ENCODE data around the gene ESPNL.
"Not testable (repeated sequence)": the region's sequence is repeated elsewhere in the genome, so short reads cannot be mapped to it uniquely, and the experiment has no call there.

ESPNL gene

DNA sequence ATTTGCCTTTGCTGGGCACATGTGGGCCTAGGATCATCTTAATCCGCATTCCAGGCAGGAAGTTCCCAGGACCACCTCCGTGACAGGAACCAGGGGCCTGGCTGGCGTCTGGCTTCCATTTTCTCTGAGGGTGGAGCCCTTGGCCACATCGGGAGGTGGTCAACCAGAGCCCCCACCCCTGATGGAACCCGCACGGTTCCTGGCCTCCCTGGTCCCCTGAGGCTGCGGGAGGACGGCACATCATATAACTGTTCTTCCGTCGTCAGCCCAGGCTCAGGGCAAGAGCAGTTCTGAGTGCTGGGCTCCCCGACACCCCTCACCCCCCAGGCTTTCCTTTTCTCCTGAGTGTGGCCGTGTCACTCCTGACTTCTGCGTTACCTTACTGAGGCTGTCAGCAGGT, 13.5 kb downstream of the ESPNL start:
- no peak for TF ChIP-seq EZH2 (IDR thresholded peaks at IDR 0.05; ENCODE audit: borderline replicate concordance, low read depth, low read length, severe bottlenecking)
- TF ChIP-seq, protein P1, sequence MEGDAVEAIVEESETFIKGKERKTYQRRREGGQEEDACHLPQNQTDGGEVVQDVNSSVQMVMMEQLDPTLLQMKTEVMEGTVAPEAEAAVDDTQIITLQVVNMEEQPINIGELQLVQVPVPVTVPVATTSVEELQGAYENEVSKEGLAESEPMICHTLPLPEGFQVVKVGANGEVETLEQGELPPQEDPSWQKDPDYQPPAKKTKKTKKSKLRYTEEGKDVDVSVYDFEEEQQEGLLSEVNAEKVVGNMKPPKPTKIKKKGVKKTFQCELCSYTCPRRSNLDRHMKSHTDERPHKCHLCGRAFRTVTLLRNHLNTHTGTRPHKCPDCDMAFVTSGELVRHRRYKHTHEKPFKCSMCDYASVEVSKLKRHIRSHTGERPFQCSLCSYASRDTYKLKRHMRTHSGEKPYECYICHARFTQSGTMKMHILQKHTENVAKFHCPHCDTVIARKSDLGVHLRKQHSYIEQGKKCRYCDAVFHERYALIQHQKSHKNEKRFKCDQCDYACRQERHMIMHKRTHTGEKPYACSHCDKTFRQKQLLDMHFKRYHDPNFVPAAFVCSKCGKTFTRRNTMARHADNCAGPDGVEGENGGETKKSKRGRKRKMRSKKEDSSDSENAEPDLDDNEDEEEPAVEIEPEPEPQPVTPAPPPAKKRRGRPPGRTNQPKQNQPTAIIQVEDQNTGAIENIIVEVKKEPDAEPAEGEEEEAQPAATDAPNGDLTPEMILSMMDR (IDR thresholded peaks at IDR 0.05; ENCODE audit: borderline replicate concordance, extremely low read depth, low read length, poor library complexity, severe bottlenecking): no peak
- Histone ChIP-seq H3K27me3 (ENCODE audit: insufficient read depth, low read length, poor library complexity) (peaks cover 10% of the 10 kb centered on the region), H3K79me2 (ENCODE audit: insufficient read depth, low read length) (no peaks in the 10 kb centered on the region), H3K4me2 (ENCODE audit: insufficient read depth, low read length) (no peak overlapping the region), H3K4me3 (ENCODE audit: low read depth in 1 of 2, low read length in 2 of 2) (no peak overlapping the region), H3K4me1 (ENCODE audit: insufficient read depth, low read length) (peaks cover 13% of the 10 kb centered on the region), H3K9ac (ENCODE audit: low read depth, low read length) (no peak overlapping the region), H2AFZ (ENCODE audit: low read depth, low read length) (no peak overlapping the region), H3K27ac (ENCODE audit: low read length) (no peak overlapping the region), H3K36me3 (ENCODE audit: insufficient read depth, low read length) (no peaks in the 10 kb centered on the region), H4K20me1 (ENCODE audit: insufficient read depth, low read length) (no peaks in the 10 kb centered on the region), H3K9me3 (ENCODE audit: insufficient read depth, low read length, severe bottlenecking) (peaks cover 3% of the 10 kb centered on the region)
- ATAC-seq (ENCODE audit: insufficient read depth, low read depth) (no peak), DNase-seq (no peak)

DNA sequence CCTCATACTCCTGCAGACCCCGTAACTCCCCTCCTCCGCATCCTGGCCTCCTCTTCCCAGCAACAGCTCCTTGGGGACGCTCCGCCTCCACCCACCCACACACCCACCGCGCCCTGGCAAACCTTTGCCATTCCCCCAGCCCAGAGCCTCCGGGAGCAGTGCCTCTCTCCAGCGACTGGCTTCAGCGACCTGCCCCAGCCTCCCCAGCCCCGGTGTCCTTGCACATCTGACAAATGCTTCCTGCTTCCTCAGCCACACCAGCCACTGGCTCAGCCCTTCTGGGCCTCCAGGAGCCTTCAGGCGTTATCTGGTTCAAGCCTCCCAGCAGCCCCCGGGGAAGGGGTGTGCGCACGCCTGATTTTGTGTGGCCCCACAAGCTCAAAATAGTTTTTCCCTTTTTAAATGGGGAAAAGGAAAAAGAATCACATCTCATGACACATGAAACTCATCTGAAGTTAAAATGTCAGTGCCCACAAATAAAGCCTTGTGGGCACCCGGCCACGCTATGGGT, 14.2 kb downstream of the ESPNL start:
- peaks cover 5% of the 10 kb centered on the region for H3K4me1 ChIP-seq (ENCODE audit: insufficient read depth, low read length)
- H3K27ac ChIP-seq (ENCODE audit: low read length): no peak overlapping the region
- H3K4me3 ChIP-seq (ENCODE audit: low read depth in 1 of 2, low read length in 2 of 2): no peak overlapping the region
- H3K9ac ChIP-seq (ENCODE audit: low read depth, low read length): no peak overlapping the region
- no peaks in the 10 kb centered on the region for H3K79me2 ChIP-seq (ENCODE audit: insufficient read depth, low read length)
- H2AFZ ChIP-seq (ENCODE audit: low read depth, low read length): no peak overlapping the region
- H3K4me2 ChIP-seq (ENCODE audit: insufficient read depth, low read length): no peak overlapping the region
- no peak for ATAC-seq (ENCODE audit: insufficient read depth, low read depth)
- H3K36me3 ChIP-seq (ENCODE audit: insufficient read depth, low read length): no peaks in the 10 kb centered on the region
- H4K20me1 ChIP-seq (ENCODE audit: insufficient read depth, low read length): no peaks in the 10 kb centered on the region
- H3K27me3 ChIP-seq (ENCODE audit: insufficient read depth, low read length, poor library complexity): peaks cover 16% of the 10 kb centered on the region
- no peak for DNase-seq
- TF ChIP-seq EZH2 (IDR thresholded peaks at IDR 0.05; ENCODE audit: borderline replicate concordance, low read depth, low read length, severe bottlenecking): no peak
- TF ChIP-seq, protein P1 (IDR thresholded peaks at IDR 0.05; ENCODE audit: borderline replicate concordance, extremely low read depth, low read length, poor library complexity, severe bottlenecking): no peak
- peaks cover 3% of the 10 kb centered on the region for H3K9me3 ChIP-seq (ENCODE audit: insufficient read depth, low read length, severe bottlenecking)

DNA sequence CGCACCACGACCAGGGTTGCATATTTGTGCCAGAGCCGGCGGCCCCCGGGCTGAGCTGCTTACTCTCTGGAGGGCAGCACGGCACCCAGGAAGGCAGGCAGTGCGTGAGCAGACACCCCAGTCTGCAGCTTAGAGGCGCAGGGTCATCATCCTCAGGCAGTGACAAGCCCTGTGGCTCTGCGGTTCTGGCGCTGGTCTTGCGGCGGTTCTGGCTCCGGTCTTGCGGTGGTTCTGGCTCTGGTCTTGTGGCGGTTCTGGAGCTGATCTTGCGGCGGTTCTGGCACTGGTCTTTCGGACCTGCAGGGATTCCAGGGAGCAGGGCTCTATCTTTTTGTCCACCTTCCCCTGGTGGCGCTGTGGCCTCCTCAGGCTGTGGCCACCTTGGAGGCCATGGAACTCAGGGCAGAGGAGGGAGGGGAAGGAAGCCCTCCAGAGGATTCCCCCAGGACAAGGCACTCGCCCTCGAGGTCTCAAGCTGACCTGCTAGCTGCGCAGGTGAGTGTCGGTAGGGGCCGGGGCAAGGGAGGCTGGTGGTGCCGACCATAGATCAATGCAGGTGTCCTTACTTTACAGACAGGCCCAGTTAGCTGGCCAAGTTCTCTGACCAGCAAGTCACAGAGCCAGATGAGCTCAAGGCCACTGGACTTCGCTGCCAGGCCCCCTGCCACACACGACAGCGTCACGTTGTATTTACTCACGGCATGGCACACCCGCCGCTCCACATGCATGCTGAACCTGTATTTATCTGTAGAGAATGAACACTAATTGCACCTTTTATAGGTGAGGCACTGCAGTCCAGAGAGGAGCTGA, 14.9 kb downstream of the ESPNL start:
- H3K4me2 ChIP-seq (ENCODE audit: insufficient read depth, low read length): no peak overlapping the region
- H3K79me2 ChIP-seq (ENCODE audit: insufficient read depth, low read length): no peaks in the 10 kb centered on the region
- TF ChIP-seq, protein P1 (IDR thresholded peaks at IDR 0.05; ENCODE audit: borderline replicate concordance, extremely low read depth, low read length, poor library complexity, severe bottlenecking): no peak
- no peak for TF ChIP-seq EZH2 (IDR thresholded peaks at IDR 0.05; ENCODE audit: borderline replicate concordance, low read depth, low read length, severe bottlenecking)
- H3K36me3 ChIP-seq (ENCODE audit: insufficient read depth, low read length): no peaks in the 10 kb centered on the region
- DNase-seq (no peak), ATAC-seq (ENCODE audit: insufficient read depth, low read depth) (no peak)
- H3K9me3 ChIP-seq (ENCODE audit: insufficient read depth, low read length, severe bottlenecking): peaks cover 3% of the 10 kb centered on the region
- peaks cover 19% of the 10 kb centered on the region for H3K27me3 ChIP-seq (ENCODE audit: insufficient read depth, low read length, poor library complexity)
- H3K4me1 ChIP-seq (ENCODE audit: insufficient read depth, low read length): no peaks in the 10 kb centered on the region
- no peak overlapping the region for H3K4me3 ChIP-seq (ENCODE audit: low read depth in 1 of 2, low read length in 2 of 2)
- H3K27ac ChIP-seq (ENCODE audit: low read length): no peak overlapping the region
- H4K20me1 ChIP-seq (ENCODE audit: insufficient read depth, low read length): no peaks in the 10 kb centered on the region
- H3K9ac ChIP-seq (ENCODE audit: low read depth, low read length): no peak overlapping the region
- no peak overlapping the region for H2AFZ ChIP-seq (ENCODE audit: low read depth, low read length)

DNA sequence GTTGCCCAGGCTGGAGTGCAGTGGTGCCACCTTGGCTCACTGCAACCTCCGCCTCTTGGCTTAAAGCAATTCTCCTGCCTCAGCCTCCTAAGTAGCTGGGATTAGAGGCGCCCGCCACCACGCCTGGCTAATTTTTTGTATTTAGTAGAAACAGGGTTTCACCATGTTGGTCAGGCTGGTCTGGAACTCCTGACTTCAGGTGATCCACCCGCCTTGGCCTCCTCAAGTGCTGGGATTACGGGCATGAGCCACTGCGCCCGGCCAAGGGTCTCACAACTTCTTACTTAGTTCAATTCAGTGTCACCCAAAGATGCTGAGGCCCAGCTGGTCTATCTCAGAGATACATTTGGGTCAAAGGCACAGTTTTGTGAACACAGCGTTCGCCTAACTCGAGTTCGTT, 15.6 kb downstream of the ESPNL start:
- not testable (repeated sequence) for H2AFZ ChIP-seq (ENCODE audit: low read depth, low read length); H4K20me1 ChIP-seq (ENCODE audit: insufficient read depth, low read length); H3K4me3 ChIP-seq (ENCODE audit: low read depth in 1 of 2, low read length in 2 of 2); H3K4me2 ChIP-seq (ENCODE audit: insufficient read depth, low read length); ATAC-seq (ENCODE audit: insufficient read depth, low read depth); H3K9me3 ChIP-seq (ENCODE audit: insufficient read depth, low read length, severe bottlenecking); H3K27ac ChIP-seq (ENCODE audit: low read length); H3K4me1 ChIP-seq (ENCODE audit: insufficient read depth, low read length); H3K36me3 ChIP-seq (ENCODE audit: insufficient read depth, low read length); DNase-seq; H3K9ac ChIP-seq (ENCODE audit: low read depth, low read length); H3K79me2 ChIP-seq (ENCODE audit: insufficient read depth, low read length)
- peaks cover 19% of the 10 kb centered on the region for H3K27me3 ChIP-seq (ENCODE audit: insufficient read depth, low read length, poor library complexity)

Data from DND-41 (cell line).